ENCODE measurements around the gene VPS13D. TPM values are rescaled to one million over a fixed set of nuclear protein-coding genes. Genes with fewer than 3 reads are reported as not detected.

Gene VPS13D
- total and polyA plus RNA-seq, 2 donors from 2014 or later = 19.4 to 75.8 TPM

DNA sequence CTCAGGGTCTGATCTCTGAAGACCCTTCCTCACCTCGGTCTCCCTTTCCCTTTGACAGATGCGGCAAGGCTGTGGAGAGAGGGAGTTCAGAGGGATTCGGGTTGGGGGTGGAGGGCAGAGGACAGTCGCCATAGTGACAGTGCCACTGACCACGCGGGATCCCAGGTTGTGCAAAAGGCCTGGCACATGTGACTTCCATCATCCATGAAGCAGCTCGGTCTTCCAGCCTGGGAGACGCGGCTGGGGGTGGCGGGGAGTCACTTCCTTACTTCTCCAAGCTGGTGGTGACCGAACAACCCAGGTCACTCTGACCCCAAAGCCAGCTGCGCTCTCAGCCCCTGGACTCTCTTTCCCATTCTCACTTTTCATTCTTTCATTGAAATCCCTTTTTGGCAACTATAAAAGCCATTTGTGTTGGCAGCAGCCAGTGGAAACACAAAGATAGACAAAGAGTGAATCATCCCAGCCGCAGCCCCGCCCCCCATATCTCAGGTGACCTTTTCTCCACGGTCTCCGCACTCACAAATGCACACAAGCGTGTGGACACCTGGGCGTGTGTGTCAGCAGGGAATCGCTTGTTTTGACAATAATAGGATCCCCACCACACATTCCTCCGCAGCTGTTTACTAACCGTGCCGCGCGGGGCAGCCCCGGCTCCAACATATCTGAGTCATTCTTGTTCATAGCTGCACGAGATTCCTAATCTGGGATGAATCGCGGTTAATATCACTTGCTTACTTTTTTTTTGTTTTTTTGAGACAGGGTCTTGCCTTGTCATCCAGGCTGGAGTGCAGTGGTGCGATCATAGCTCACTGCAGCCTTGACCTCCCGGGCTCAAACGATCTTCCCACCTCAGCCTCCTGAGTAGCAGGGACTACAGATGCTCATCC lies 319.9 kb downstream of the VPS13D start:
- TF ChIP-seq, protein P1, sequence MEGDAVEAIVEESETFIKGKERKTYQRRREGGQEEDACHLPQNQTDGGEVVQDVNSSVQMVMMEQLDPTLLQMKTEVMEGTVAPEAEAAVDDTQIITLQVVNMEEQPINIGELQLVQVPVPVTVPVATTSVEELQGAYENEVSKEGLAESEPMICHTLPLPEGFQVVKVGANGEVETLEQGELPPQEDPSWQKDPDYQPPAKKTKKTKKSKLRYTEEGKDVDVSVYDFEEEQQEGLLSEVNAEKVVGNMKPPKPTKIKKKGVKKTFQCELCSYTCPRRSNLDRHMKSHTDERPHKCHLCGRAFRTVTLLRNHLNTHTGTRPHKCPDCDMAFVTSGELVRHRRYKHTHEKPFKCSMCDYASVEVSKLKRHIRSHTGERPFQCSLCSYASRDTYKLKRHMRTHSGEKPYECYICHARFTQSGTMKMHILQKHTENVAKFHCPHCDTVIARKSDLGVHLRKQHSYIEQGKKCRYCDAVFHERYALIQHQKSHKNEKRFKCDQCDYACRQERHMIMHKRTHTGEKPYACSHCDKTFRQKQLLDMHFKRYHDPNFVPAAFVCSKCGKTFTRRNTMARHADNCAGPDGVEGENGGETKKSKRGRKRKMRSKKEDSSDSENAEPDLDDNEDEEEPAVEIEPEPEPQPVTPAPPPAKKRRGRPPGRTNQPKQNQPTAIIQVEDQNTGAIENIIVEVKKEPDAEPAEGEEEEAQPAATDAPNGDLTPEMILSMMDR (IDR thresholded peaks at IDR 0.05; ENCODE audit: borderline replicate concordance, extremely low read depth, insufficient read depth) = no peak
- DNase-seq = peak; percentile 86 to 90 (median 89)
- H3K36me3 ChIP-seq (ENCODE audit: control insufficient read depth in 2 of 3, insufficient read depth in 3 of 3, low read length in 3 of 3) = no peaks in the 10 kb centered on the region
- H3K4me3 ChIP-seq (ENCODE audit: low read length in 3 of 3) = no peak overlapping the region
- FAIRE-seq = no peak
- H3K9ac ChIP-seq (ENCODE audit: low read length in 3 of 3) = no peak overlapping the region
- H3K27me3 ChIP-seq (ENCODE audit: control insufficient read depth, insufficient read depth, low read length) = no peaks in the 10 kb centered on the region
- H3K27ac ChIP-seq (ENCODE audit: low read depth in 2 of 2, low read length in 2 of 2) = peak overlapping the region; percentile 67 to 82
- intact Hi-C loops (cut with DNase I) = no loop called here
- peaks cover 0 to 14% (median 6%) of the 10 kb centered on the region in 3 donors for H3K4me1 ChIP-seq (ENCODE audit: control insufficient read depth in 2 of 3, insufficient read depth in 2 of 3, low read depth in 1 of 3, low read length in 3 of 3)
- no peaks in the 10 kb centered on the region for H3K9me3 ChIP-seq (ENCODE audit: control insufficient read depth in 2 of 3, insufficient read depth in 1 of 3, low read length in 3 of 3)

DNA sequence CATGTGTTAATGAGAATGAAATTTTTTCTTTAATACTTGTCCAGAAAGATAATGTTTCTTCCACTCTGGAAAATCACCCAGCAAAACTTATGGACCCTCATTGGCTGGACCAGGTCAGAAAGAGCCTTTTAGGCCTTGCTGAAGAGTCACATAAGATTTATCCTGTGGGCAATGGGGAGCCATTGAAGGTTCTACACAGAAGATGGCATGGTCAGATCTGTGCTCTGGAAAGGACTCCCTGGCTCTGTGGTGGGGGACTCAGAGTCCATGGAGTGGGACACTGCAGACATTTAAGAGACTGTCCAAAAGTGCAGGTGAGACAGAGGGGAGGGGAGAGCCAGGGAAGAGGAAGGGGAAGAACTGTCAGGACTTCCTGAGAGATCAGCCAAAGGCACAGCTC lies 321.8 kb downstream of the VPS13D start:
- peaks cover 0 to 16% (median 6%) of the 10 kb centered on the region in 3 donors for H3K4me1 ChIP-seq (ENCODE audit: control insufficient read depth in 2 of 3, insufficient read depth in 2 of 3, low read depth in 1 of 3, low read length in 3 of 3)
- H3K9ac ChIP-seq (ENCODE audit: low read length in 3 of 3) = no peak overlapping the region
- H3K27ac ChIP-seq (ENCODE audit: low read depth in 2 of 2, low read length in 2 of 2) = no peak overlapping the region
- no peak overlapping the region for H3K4me3 ChIP-seq (ENCODE audit: low read length in 3 of 3)
- no peak for FAIRE-seq
- H3K9me3 ChIP-seq (ENCODE audit: control insufficient read depth in 2 of 3, insufficient read depth in 1 of 3, low read length in 3 of 3) = no peaks in the 10 kb centered on the region
- no peak for DNase-seq
- intact Hi-C loops (cut with DNase I) = no loop called here
- TF ChIP-seq, protein P1 (IDR thresholded peaks at IDR 0.05; ENCODE audit: borderline replicate concordance, extremely low read depth, insufficient read depth) = no peak
- H3K27me3 ChIP-seq (ENCODE audit: control insufficient read depth, insufficient read depth, low read length) = no peaks in the 10 kb centered on the region
- H3K36me3 ChIP-seq (ENCODE audit: control insufficient read depth in 2 of 3, insufficient read depth in 3 of 3, low read length in 3 of 3) = no peaks in the 10 kb centered on the region

DNA sequence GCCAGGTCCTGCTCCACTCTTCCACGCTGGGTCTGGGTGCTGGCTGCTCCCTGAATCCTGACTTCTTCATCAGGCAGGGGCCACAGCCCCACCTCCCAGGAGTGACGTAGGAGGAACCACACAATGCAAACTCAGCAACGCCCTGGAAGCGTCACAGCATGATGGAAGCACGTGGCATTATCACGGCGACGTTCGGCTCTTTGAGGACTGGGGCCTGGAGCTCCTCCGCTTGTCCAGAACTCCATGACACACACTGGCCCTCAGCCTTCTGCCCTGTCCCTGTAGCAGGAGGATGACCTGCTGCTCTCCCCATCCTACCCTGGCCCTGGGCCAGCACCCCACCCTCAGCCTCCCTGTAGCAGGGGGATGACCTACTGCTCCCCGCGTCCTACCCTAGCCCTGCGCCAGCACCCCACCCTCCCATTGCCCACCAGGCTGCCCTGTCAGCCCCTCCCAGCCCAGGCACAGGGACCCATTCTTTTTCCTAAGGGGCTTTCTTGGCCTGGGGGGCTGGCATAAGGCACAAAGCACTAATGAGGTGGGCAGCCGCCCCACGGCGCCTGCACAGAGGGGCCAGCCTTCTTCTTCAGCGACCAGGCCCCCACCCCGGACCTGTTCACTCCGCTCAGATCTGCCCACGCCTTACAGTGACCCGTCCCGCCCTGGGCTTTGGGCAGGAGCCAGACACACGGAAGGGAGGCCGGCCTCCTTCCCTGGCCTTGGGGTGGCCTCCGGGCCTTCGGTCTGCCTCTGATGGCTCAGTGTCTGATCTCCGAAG lies 322.5 kb downstream of the VPS13D start:
- Histone ChIP-seq H3K4me3 (ENCODE audit: low read length in 3 of 3) (no peak overlapping the region), H3K4me1 (ENCODE audit: control insufficient read depth in 2 of 3, insufficient read depth in 2 of 3, low read depth in 1 of 3, low read length in 3 of 3) (peaks cover 0 to 16% (median 6%) of the 10 kb centered on the region in 3 donors), H3K9ac (ENCODE audit: low read length in 3 of 3) (no peak overlapping the region), H3K36me3 (ENCODE audit: control insufficient read depth in 2 of 3, insufficient read depth in 3 of 3, low read length in 3 of 3) (no peaks in the 10 kb centered on the region), H3K27me3 (ENCODE audit: control insufficient read depth, insufficient read depth, low read length) (no peaks in the 10 kb centered on the region), H3K27ac (ENCODE audit: low read depth in 2 of 2, low read length in 2 of 2) (no peak overlapping the region), H3K9me3 (ENCODE audit: control insufficient read depth in 2 of 3, insufficient read depth in 1 of 3, low read length in 3 of 3) (no peaks in the 10 kb centered on the region)
- TF ChIP-seq, protein P1 (IDR thresholded peaks at IDR 0.05; ENCODE audit: borderline replicate concordance, extremely low read depth, insufficient read depth) = no peak
- DNase-seq (peak in 1 of 5 donors; percentile 79), FAIRE-seq (no peak)
- intact Hi-C loops (cut with DNase I) = no loop called here

Measured in kidney (tissue), 14 donors.